ENCODE data around the gene RPS6KA6. TPM values are rescaled to one million over a fixed set of nuclear protein-coding genes. Genes with fewer than 3 reads are reported as not detected.

The RPS6KA6 gene
- total RNA-seq, 2 donors from 2014 or later = 17.9 to 18.3 TPM

DNA sequence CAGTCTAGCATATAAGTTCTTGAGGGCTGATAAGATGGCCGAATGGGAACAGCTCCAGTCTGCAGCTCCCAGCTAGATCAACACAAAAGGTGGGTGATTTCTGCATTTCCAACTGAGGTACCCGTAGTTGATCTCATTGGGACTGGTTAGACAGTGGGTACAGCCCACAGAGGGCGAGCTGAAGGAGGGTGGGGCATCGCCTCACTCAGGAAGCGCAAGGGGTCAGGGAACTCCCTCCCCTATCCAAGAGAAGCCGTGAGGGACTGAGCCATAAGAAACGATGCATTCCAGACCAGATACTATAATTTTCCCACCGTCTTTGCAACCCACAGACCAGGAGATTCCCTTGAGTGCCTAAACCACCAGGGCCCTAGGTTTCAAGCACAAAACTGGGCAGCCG is 109.0 kb downstream of the RPS6KA6 start:
- no peak overlapping the region for H3K27ac Mint-ChIP-seq
- Histone ChIP-seq H3K9me3 (ENCODE audit: control insufficient read depth, low read length) (peaks cover 12% of the 10 kb centered on the region), H3K27me3 (ENCODE audit: control insufficient read depth, insufficient read depth, low read length, poor library complexity, severe bottlenecking) (no peaks in the 10 kb centered on the region), H3K9ac (ENCODE audit: extremely low read depth, low read length, poor library complexity, severe bottlenecking) (no peak overlapping the region), H3K4me1 (ENCODE audit: control insufficient read depth, insufficient read depth, low read length) (no peaks in the 10 kb centered on the region), H3K4me3 (ENCODE audit: low read length) (no peak overlapping the region), H3K27ac (ENCODE audit: low read depth, low read length) (no peak overlapping the region), H3K36me3 (ENCODE audit: control insufficient read depth, insufficient read depth, low read length) (no peaks in the 10 kb centered on the region)
- TF ChIP-seq CTCF (conservative IDR thresholded peaks at IDR 0.05) = no peak
- H3K4me1 Mint-ChIP-seq = no peaks in the 10 kb centered on the region
- no peaks in the 10 kb centered on the region for H3K27me3 Mint-ChIP-seq (ENCODE audit: insufficient read depth)
- 80 to 89% methylated on average over 1 to 9 of the region's 9 CpGs for whole genome bisulfite sequencing, 2 experiments (ENCODE audit: insufficient coverage in 1 of 2, insufficient read length in 1 of 2)
- no peak for DNase-seq
- peaks cover 80% of the 10 kb centered on the region for H3K9me3 Mint-ChIP-seq
- no peaks in the 10 kb centered on the region for H3K36me3 Mint-ChIP-seq (ENCODE audit: low read depth)
- H3K4me3 Mint-ChIP-seq = no peak overlapping the region

DNA sequence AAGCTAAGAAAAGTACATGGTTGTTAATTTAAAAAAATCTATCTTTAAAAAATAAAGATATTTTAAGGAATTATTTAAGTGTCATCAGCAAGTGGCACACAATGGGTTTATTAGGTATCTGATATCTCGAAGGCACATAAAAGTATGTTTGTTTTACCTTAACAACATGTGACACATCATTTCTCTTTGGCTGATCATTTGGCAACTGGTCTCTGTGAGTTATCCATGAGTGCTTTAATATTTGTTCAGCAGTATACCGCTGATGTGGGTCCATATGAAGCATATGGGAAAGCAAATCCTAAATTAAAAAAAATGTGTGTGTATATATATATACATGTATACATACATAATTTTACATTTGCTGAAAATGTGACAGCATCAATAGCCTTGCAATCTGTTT is 123.2 kb downstream of the RPS6KA6 start:
- no peaks in the 10 kb centered on the region for H3K27me3 ChIP-seq (ENCODE audit: control insufficient read depth, insufficient read depth, low read length, poor library complexity, severe bottlenecking)
- H3K36me3 Mint-ChIP-seq (ENCODE audit: low read depth) = peaks cover 14% of the 10 kb centered on the region
- H3K36me3 ChIP-seq (ENCODE audit: control insufficient read depth, insufficient read depth, low read length) = peaks cover 21% of the 10 kb centered on the region
- H3K4me3 ChIP-seq (ENCODE audit: low read length) = no peak overlapping the region
- peaks cover 50% of the 10 kb centered on the region for H3K9me3 Mint-ChIP-seq
- H3K27ac Mint-ChIP-seq = no peak overlapping the region
- no peak overlapping the region for H3K4me3 Mint-ChIP-seq
- peaks cover 5% of the 10 kb centered on the region for H3K9me3 ChIP-seq (ENCODE audit: control insufficient read depth, low read length)
- DNase-seq = no peak
- H3K27ac ChIP-seq (ENCODE audit: low read depth, low read length) = no peak overlapping the region
- TF ChIP-seq CTCF (conservative IDR thresholded peaks at IDR 0.05) = no peak
- no peak overlapping the region for H3K9ac ChIP-seq (ENCODE audit: extremely low read depth, low read length, poor library complexity, severe bottlenecking)
- H3K4me1 ChIP-seq (ENCODE audit: control insufficient read depth, insufficient read depth, low read length) = no peaks in the 10 kb centered on the region
- no peaks in the 10 kb centered on the region for H3K4me1 Mint-ChIP-seq
- WGBS, 2 experiments (ENCODE audit: insufficient coverage in 1 of 2, insufficient read length in 1 of 2) = 88% methylated on average over 1 of the region's 2 CpGs; no CpG with 5 or more reads in 1 of the 2 experiments
- no peaks in the 10 kb centered on the region for H3K27me3 Mint-ChIP-seq (ENCODE audit: insufficient read depth)

DNA sequence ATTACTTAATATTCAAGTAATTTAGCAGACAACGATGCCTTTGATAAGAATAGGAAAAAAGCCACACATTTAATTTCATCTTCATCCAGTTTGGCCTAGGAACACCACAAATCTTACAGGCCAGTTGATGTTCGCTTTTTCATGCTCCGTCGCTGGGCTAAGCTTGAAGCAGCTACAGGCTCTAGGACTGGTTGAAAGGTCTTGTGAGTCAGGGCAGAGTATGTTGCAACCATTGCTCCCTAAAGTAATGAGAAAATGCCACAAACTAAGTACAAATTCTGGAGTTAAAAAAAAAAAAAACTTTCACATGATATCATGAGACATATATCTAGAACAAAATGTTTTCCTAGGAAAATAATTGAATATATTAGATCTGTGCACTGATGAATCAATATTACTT is 123.8 kb downstream of the RPS6KA6 start:
- peaks cover 21% of the 10 kb centered on the region for H3K36me3 ChIP-seq (ENCODE audit: control insufficient read depth, insufficient read depth, low read length)
- H3K9me3 ChIP-seq (ENCODE audit: control insufficient read depth, low read length) = peaks cover 3% of the 10 kb centered on the region
- DNase-seq = no peak
- H3K27ac ChIP-seq (ENCODE audit: low read depth, low read length) = no peak overlapping the region
- WGBS, 2 experiments (ENCODE audit: insufficient coverage in 1 of 2, insufficient read length in 1 of 2) = 95% methylated on average over 4 of the region's 4 CpGs; no CpG with 5 or more reads in 1 of the 2 experiments
- H3K9me3 Mint-ChIP-seq = peaks cover 43% of the 10 kb centered on the region
- H3K4me3 Mint-ChIP-seq = no peak overlapping the region
- H3K4me3 ChIP-seq (ENCODE audit: low read length) = no peak overlapping the region
- H3K36me3 Mint-ChIP-seq (ENCODE audit: low read depth) = peaks cover 11% of the 10 kb centered on the region
- H3K27me3 Mint-ChIP-seq (ENCODE audit: insufficient read depth) = no peaks in the 10 kb centered on the region
- no peaks in the 10 kb centered on the region for H3K27me3 ChIP-seq (ENCODE audit: control insufficient read depth, insufficient read depth, low read length, poor library complexity, severe bottlenecking)
- H3K4me1 ChIP-seq (ENCODE audit: control insufficient read depth, insufficient read depth, low read length) = no peaks in the 10 kb centered on the region
- H3K9ac ChIP-seq (ENCODE audit: extremely low read depth, low read length, poor library complexity, severe bottlenecking) = no peak overlapping the region
- TF ChIP-seq CTCF (conservative IDR thresholded peaks at IDR 0.05) = no peak
- no peak overlapping the region for H3K27ac Mint-ChIP-seq
- H3K4me1 Mint-ChIP-seq = no peaks in the 10 kb centered on the region

Measured in endodermal cell (in vitro differentiated cells).